GM19455 (cell line): ENCODE measurements around the gene KCNG3.

Experiments used
- ATAC-seq: cut with Tn5 transposase; IDR thresholded peaks from one replicate; pipeline ENCODE4 v1.9.1; 2021; ENCODE audit not compliant: unreplicated experiment

KCNG3 gene, protein sequence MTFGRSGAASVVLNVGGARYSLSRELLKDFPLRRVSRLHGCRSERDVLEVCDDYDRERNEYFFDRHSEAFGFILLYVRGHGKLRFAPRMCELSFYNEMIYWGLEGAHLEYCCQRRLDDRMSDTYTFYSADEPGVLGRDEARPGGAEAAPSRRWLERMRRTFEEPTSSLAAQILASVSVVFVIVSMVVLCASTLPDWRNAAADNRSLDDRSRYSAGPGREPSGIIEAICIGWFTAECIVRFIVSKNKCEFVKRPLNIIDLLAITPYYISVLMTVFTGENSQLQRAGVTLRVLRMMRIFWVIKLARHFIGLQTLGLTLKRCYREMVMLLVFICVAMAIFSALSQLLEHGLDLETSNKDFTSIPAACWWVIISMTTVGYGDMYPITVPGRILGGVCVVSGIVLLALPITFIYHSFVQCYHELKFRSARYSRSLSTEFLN

GRCh38 chr2:42493468-42494354, at the start of gene KCNG3:
Gene KCNG3 (minus strand): TSS chr2:42493982. CDS start chr2:42493501, 481 bp downstream.
- peak; percentile 76 for ATAC-seq

- ATAC-seq, result no peak
Measured at GRCh38 chr2:42542871-42543270, 49.1 kb upstream of the KCNG3 start.

DNA sequence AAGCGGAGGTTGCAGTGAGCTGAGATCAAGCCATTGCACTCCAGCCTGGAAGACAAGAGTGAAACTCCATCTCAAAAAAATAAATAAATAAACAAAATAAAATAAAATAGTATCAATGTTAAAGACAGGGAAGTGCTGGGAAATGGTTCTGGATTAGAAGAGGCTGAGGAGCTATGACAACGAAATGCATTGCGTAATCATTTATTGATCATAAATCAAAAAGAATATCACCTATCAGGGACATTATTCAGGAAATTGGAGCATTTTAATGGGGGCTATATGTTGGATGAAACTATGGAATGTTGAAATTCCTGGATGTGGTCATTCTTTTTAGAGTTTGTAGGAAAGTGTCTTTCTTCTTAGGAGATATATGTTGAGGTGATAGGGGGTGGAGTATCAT, 43.7 kb upstream of the KCNG3 start:
- no peak for ATAC-seq

GRCh38 chr2:42532397-42532796, 38.6 kb upstream of the KCNG3 start:
- no peak for ATAC-seq

DNA sequence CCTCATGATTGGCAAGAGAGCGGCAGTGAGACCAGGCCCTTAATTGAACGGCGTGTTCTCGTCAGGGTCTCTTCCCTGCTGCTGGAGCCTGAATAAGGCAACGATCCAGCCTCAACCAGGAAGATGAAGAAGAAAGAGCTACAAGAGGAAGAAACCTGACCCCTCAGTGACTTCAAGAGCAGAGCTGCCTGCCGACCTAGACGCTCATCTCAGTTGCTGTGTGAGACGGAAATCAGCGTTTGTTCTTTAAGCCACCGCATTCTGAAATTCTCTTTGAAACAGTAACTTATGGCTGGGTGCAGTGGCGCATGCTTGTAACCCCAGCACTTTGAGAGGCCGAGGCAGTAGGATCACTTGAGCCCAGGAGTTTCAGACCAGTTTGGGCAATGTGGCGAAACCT, 29.6 kb upstream of the KCNG3 start:
- no peak for ATAC-seq

- ATAC-seq, result no peak
Measured at GRCh38 chr2:42522035-42522434, 28.3 kb upstream of the KCNG3 start.

DNA sequence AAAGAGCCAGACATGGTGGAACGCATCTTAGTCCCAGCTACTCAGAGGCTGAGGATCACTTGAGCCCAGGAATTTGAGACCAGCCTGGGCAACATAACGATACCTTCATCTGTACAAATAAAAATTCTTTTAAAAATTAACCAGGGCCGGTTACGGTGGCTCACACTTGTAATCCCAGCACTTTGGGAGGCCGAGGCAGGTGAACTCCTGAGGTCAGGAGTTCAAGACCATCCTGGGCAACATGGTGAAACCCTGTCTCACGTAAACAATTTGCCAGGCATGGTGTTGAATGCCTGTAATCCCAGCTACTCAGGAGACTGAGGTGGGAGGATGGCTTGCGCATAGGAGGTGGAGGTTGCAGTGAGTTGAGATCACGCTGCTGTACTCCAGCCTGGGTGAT, 25.8 kb upstream of the KCNG3 start:
- no peak for ATAC-seq

GRCh38 chr2:42516418-42516901, 22.7 kb upstream of the KCNG3 start:
- ATAC-seq, result no peak

GRCh38 chr2:42513252-42513918, 19.6 kb upstream of the KCNG3 start:
- ATAC-seq, result no peak

- no peak for ATAC-seq
Measured at GRCh38 chr2:42510608-42511243, 16.9 kb upstream of the KCNG3 start.

- ATAC-seq, result no peak
Measured at GRCh38 chr2:42510191-42510590, 16.4 kb upstream of the KCNG3 start.

DNA sequence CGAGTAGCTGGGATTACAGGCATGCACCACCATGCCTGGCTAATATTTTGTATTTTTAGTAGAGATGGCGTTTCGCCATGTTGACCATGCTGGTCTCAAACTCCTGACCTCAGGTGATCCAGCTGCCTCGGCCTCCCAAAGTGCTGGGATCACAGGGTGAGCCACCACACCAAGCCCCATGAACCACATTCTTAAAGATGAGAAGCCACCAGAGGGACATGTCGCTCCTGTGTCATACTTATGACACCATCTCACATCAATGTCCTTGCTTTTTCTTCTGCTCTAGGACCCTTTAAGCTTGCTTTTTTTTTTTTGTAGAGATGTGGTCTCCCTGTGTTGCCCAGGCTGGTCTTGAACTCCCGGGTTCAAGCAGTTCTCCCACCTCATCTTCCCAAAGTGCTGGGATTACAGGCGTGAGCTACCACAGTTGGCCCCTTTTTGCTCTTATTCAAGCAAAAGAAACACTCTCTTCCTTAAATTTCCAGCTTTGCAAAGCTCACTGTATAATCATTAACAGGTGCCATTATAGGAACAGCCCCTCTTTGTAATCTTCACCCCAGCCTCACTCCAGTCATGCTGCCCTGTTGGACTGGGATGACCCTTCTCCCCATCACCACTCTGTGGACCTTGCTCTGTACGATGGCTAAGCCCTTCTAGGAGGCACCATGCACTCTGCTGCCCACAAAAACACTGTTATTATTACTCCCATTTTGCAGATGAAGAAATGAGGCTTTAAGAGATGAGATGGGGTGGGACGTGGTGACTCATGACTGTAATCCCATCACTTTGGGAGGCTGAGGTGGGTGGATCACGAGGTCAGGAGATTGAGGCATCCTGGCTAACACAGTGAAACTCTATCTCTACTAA, 10.8 kb upstream of the KCNG3 start:
- ATAC-seq, result no peak

- no peak for ATAC-seq
Measured at GRCh38 chr2:42503291-42503690, 9.5 kb upstream of the KCNG3 start.

DNA sequence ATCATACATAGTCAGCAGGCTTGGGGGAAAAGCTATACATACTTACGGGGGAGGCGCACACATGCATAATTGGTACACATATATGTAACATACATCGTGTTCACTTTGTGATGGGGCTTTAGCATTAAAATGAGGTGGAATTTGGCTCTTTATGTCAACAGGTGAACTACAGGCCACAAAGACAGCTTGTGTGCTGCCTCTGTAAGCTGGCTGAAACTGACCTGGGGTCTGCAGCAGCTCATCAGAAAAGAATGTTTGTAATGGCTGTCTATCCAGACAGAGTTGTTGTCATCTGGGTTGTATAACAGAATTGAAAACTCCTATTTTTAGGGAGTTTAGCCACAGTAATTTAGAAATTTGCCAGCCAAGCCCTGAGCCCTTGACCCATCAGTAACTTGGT, 4.7 kb upstream of the KCNG3 start:
- ATAC-seq, result no peak

DNA sequence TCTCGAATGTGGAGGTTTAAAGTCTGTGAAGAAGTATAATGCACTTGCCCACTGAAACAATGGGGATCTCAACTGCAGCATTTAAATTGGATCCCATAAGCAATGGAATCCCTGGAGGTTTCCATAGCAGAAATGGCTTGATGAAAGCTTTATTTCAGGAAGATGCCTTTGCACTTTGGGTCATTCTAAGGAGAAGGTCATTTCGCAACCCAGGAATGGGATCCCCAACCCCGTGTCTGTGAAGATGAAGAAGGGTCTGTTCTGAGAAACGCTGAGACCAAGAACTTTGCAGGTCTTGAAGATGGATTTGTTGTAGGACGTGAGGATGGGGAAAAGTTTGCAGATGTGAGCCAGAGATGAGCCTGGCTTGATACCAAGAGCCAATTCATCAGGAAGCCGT, 1.8 kb upstream of the KCNG3 start:
- no peak for ATAC-seq

GRCh38 chr2:42495234-42495581, 1.4 kb upstream of the KCNG3 start:
- ATAC-seq, result no peak

DNA sequence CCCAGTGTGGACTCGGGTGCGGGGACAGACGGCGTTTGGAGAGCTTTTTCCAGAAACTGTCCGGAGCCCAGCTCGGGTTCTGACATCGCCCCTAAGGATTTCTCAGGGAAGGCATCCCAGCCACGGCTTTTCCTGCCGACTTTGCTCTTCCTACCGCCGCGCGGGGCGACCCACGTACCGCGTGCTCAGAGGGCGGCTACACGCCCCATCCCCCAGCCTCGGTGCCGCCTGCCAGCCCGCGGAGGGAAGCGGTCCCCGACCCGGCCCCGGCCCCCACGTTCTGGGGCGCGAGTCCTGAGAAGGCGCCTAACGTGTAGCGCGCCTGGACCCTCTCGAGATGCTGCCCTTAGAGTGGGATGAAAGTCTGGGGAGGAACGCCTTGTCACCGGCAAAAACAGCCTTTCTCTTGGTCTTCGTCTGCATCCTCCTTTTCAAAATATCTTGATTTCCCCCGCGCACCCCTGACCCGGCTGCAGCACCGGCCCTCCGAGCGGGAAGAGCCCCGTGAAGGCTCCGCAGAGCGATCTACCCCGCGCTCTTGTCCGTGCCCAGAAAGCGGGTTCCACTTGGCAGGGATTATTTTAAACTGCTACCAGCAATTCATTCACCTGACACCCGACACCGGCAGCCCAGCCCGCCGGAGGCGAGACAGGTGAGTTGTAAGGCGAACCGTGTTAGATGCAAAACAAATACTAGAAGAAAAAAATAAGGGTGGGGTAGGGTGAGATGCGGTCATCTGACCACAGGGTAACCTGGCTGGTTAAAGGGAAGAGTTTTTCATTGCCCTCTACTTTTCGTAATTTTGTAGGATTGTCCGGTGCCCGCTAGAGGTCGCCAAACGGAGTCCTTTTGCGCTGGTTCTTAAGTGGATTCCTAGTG, 812 bp upstream of the KCNG3 start:
- no peak for ATAC-seq

GRCh38 chr2:42492691-42493467, 903 bp downstream of the KCNG3 start:
- no peak for ATAC-seq
